Gastroesophageal sphincter (tissue), 3 donors: ENCODE data around the gene SLC35F5.

Experiments
- CTCF ChIP-seq, 4 experiments: fragments of 200-600 bp in 2 of 4; fragments of 450-650 bp in 2 of 4; sonication (generic) in 1 of 4; IDR thresholded peaks; one replicate each; pipeline ENCODE4 v1.5.1; 2017 to 2019; ENCODE audit warnings: antibody characterized with exemption in 4 of 4, mild to moderate bottlenecking in 2 of 4, moderate library complexity in 2 of 4
- POLR2A ChIP-seq, 2 donors: fragments of 450-650 bp; IDR thresholded peaks; one replicate each; pipeline ENCODE4 v1.6.1; 2017; ENCODE audit warnings: antibody characterized with exemption in 2 of 2, mild to moderate bottlenecking in 2 of 2, moderate library complexity in 1 of 2

GRCh38 chr2:113720167-113720566, 36.3 kb downstream of the SLC35F5 start:
- TF ChIP-seq CTCF (IDR thresholded peaks at IDR 0.05) = peak in 2 of 4 experiments; percentile 7 to 37
- TF ChIP-seq POLR2A (IDR thresholded peaks at IDR 0.05) = no peak
